Pancreas (tissue), 10 donors: ENCODE data around the gene LASP1NB.

Experiments used
- ATAC-seq, 4 donors: fragments of 200-7000 bp; cut with Tn5 transposase; one replicate each; pipeline versions ENCODE4 v1.8.0 to v1.9.1; 2020; ENCODE audit warnings: mild to moderate bottlenecking in 4 of 4, moderate library complexity in 4 of 4
- DNase-seq, 6 donors: peaks; one replicate each; pipeline ENCODE4 v3.0.0-alpha.2; 2020
- FAIRE-seq: peaks from 2 replicates; lab custom pipeline; 2012; peaks lifted over from hg19 to GRCh38; lab: Jason Lieb, UNC
- H3K27ac ChIP-seq, 4 donors: fragments of 200-600 bp; sonication (generic); 1 replicate in 3 of 4; 2 replicates in 1 of 4; pipeline versions ENCODE4 v1.5.0 to v1.8.0; 2020
- H3K27me3 ChIP-seq, 4 donors: fragments of 200-600 bp; one replicate each; pipeline ENCODE4 v1.8.0; 2021
- H3K36me3 ChIP-seq, 3 donors: fragments of 200-600 bp; sonication (generic) in 1 of 3; one replicate each; pipeline versions ENCODE4 v1.5.0 to v1.8.0; 2020 to 2021
- H3K4me1 ChIP-seq, 3 donors: fragments of 200-600 bp; one replicate each; pipeline ENCODE4 v1.8.0; 2021
- H3K4me3 ChIP-seq, 4 donors: fragments of 200-600 bp; sonication (generic) in 2 of 4; one replicate each; pipeline versions ENCODE4 v1.5.0 to v1.8.0; 2020 to 2021
- H3K9me3 ChIP-seq, 4 donors: fragments of 200-600 bp; one replicate each; pipeline ENCODE4 v1.8.0; 2021
- CTCF ChIP-seq, 4 donors: fragments of 200-600 bp; sonication (generic) in 3 of 4; IDR thresholded peaks; one replicate each; pipeline versions ENCODE4 v1.5.0 to v1.8.0; 2021; ENCODE audit warnings: antibody characterized with exemption in 4 of 4
- WGBS, 2 donors: extraction: QIAGEN DNeasy Blood & Tissue Kit; methylation state at CpG; one replicate each; pipeline ENCODE4 v1.1.7; 2013; 5-methylcytosine and 5-hydroxymethylcytosine counted together
- intact Hi-C, 3 donors: fragments of 100-400 bp; cut with DNase I; formaldehyde crosslinking; loops; one replicate each; pipeline versions ENCODE4 v1.11.1 to v1.14.2; 2022
- donor health status: healthy with polysubstance abuse.
- donor health status: DM: no; HTN: no; CAD: no; lungs with moderate emphysema.
- donor health status: DM: no; HTN: no; CAD: no.
- donor health status: control.
- donor health status: control.
- donor health status: Bipolar disorder and iron deficiency.
- donor health status: DM: yes; HTN: yes; CAD: no.
- donor health status: DM: no; HTN: no; CAD: no.
- donor health status: DM: no; HTN: no; CAD: no.
- donor health status: DM: yes; HTN: yes; CAD: no.

Gene LASP1NB

GRCh38 chr17:38905375-38905774 lies 20.0 kb upstream of the LASP1NB start:
- peaks cover 0 to 3% (median 0%) of the 10 kb centered on the region in 3 donors for H3K4me1 ChIP-seq

GRCh38 chr17:38906460-38907228 lies 18.8 kb upstream of the LASP1NB start:
- no peak for FAIRE-seq
- intact Hi-C loops, result no loop called here
- ATAC-seq, result no peak
- Histone ChIP-seq H3K9me3 (no peaks in the 10 kb centered on the region), H3K4me3 (no peak overlapping the region), H3K4me1 (peaks cover 0 to 2% (median 0%) of the 10 kb centered on the region in 3 donors), H3K27ac (no peak overlapping the region), H3K36me3 (peaks cover 0 to 16% (median 0%) of the 10 kb centered on the region in 3 donors), H3K27me3 (no peaks in the 10 kb centered on the region)
- DNase-seq, result peak in 1 of 6 donors; percentile 40
- 87 to 92% methylated on average over 7 of the region's 7 CpGs for WGBS, 2 donors
- TF ChIP-seq CTCF (IDR thresholded peaks at IDR 0.05), result no peak

More at GRCh38 chr17:38905375-38905774, 20.0 kb upstream of the LASP1NB start:
- Histone ChIP-seq H3K36me3 (peaks cover 0 to 16% (median 0%) of the 10 kb centered on the region in 3 donors), H3K27me3 (no peaks in the 10 kb centered on the region), H3K9me3 (no peaks in the 10 kb centered on the region), H3K27ac (no peak overlapping the region), H3K4me3 (no peak overlapping the region)
- DNase-seq, result no peak
- ATAC-seq, result no peak
- FAIRE-seq, result no peak
- 92 to 95% methylated on average over 10 of the region's 10 CpGs for WGBS, 2 donors
- intact Hi-C loops, result no loop called here
- TF ChIP-seq CTCF (IDR thresholded peaks at IDR 0.05), result no peak

- Histone ChIP-seq H3K27me3 (no peaks in the 10 kb centered on the region), H3K9me3 (no peaks in the 10 kb centered on the region), H3K27ac (no peak overlapping the region), H3K4me3 (no peak overlapping the region), H3K4me1 (peaks cover 0 to 7% (median 7%) of the 10 kb centered on the region in 3 donors), H3K36me3 (peaks cover 0 to 16% (median 0%) of the 10 kb centered on the region in 3 donors)
- peak in 2 of 6 donors; percentile 47 to 53 for DNase-seq
- intact Hi-C loops, result no loop called here
- no peak for ATAC-seq
- TF ChIP-seq CTCF (IDR thresholded peaks at IDR 0.05), result no peak
- FAIRE-seq, result no peak
- 73 to 76% methylated on average over 14 to 15 of the region's 15 CpGs for WGBS, 2 donors
These were observed 17.3 kb upstream of the LASP1NB start for GRCh38 chr17:38907930-38908675.

GRCh38 chr17:38908676-38909181 lies 16.7 kb upstream of the LASP1NB start:
- peaks cover 0 to 15% (median 0%) of the 10 kb centered on the region in 3 donors for H3K36me3 ChIP-seq
- TF ChIP-seq CTCF (IDR thresholded peaks at IDR 0.05), result no peak
- intact Hi-C loops, result no loop called here
- 60 to 64% methylated on average over 8 of the region's 8 CpGs for WGBS, 2 donors
- H3K9me3 ChIP-seq, result no peaks in the 10 kb centered on the region
- DNase-seq, result peak in 1 of 6 donors; percentile 51
- H3K4me3 ChIP-seq, result no peak overlapping the region
- H3K4me1 ChIP-seq, result peaks cover 0 to 8% (median 7%) of the 10 kb centered on the region in 3 donors
- no peak for ATAC-seq
- FAIRE-seq, result no peak
- H3K27ac ChIP-seq, result no peak overlapping the region
- H3K27me3 ChIP-seq, result no peaks in the 10 kb centered on the region
